Neural cell (in vitro differentiated cells): ENCODE measurements around the gene GSK3B.

Experiments used
- CTCF ChIP-seq: fragments of 450-650 bp; IDR thresholded peaks from 2 replicates; pipeline ENCODE4 v1.5.1; 2014; ENCODE audit warnings: antibody characterized with exemption, mild to moderate bottlenecking, moderate library complexity; ENCODE audit not compliant: poor library complexity, severe bottlenecking
- EZH2 ChIP-seq: fragments of 200-600, 300-800 bp; shearing (Covaris generic), sonication (generic); IDR thresholded peaks from 2 replicates; pipeline ENCODE4 v1.6.1; 2014; ENCODE audit warnings: antibody characterized with exemption, low read length, borderline replicate concordance, mild to moderate bottlenecking; ENCODE audit not compliant: insufficient read depth, poor library complexity, severe bottlenecking
- POLR2AphosphoS5 ChIP-seq: IDR thresholded peaks from 2 replicates; pipeline ENCODE4 v1.6.1; 2012
- RAD21 ChIP-seq: fragments of 450-650 bp; conservative IDR thresholded peaks from 2 replicates; pipeline ENCODE4 v1.6.1; 2014; ENCODE audit warnings: antibody characterized with exemption, mild to moderate bottlenecking, moderate library complexity
- REST ChIP-seq: IDR thresholded peaks from 2 replicates; pipeline ENCODE4 v1.6.1; 2012; ENCODE audit warnings: borderline replicate concordance

- TF ChIP-seq RAD21 = no peak
- TF ChIP-seq POLR2AphosphoS5 = no peak
- no peak for TF ChIP-seq CTCF
- TF ChIP-seq EZH2 = no peak
- TF ChIP-seq REST = no peak
Measured at GRCh38 chr3:119783255-119783654, 311.0 kb downstream of the GSK3B start.
